Heart right ventricle (tissue), 16 donors: ENCODE data around the gene CEP120. TPM values are rescaled to one million over a fixed set of nuclear protein-coding genes. Genes with fewer than 3 reads are reported as not detected.
"Not testable (repeated sequence)": the region's sequence is repeated elsewhere in the genome, so short reads cannot be mapped to it uniquely, and the experiment has no call there.

ENCODE experiments used
- ATAC-seq, 8 donors: fragments of 200-7000 bp; cut with Tn5 transposase; one replicate each; pipeline ENCODE4 v1.9.1; 2020; ENCODE audit warnings: mild to moderate bottlenecking in 8 of 8, moderate library complexity in 8 of 8, moderate number of reproducible peaks in 1 of 8
- DNase-seq, 2 donors: peaks; one replicate each; pipeline ENCODE4 v3.0.0-alpha.2; 2020
- H3K27ac ChIP-seq, 10 donors: fragments of 200-600 bp; sonication (generic) in 2 of 10; one replicate each; pipeline versions ENCODE4 v1.5.0 to v1.8.0; 2020 to 2022; ENCODE audit warnings: mild to moderate bottlenecking in 3 of 10
- H3K27me3 ChIP-seq, 7 donors: fragments of 200-600 bp; one replicate each; pipeline ENCODE4 v1.8.0; 2021 to 2022; ENCODE audit warnings: mild to moderate bottlenecking in 2 of 7
- H3K36me3 ChIP-seq, 9 donors: fragments of 200-600 bp; sonication (generic) in 1 of 9; one replicate each; pipeline versions ENCODE4 v1.5.0 to v1.8.0; 2020 to 2022; ENCODE audit warnings: mild to moderate bottlenecking in 2 of 9
- H3K4me1 ChIP-seq, 9 donors: fragments of 200-600 bp; sonication (generic) in 1 of 9; one replicate each; pipeline versions ENCODE4 v1.5.0 to v1.8.0; 2020 to 2022; ENCODE audit warnings: mild to moderate bottlenecking in 4 of 9
- H3K4me3 ChIP-seq, 10 donors: fragments of 200-600 bp; sonication (generic) in 2 of 10; one replicate each; pipeline versions ENCODE4 v1.5.0 to v1.8.0; 2020 to 2022; ENCODE audit warnings: mild to moderate bottlenecking in 7 of 10, moderate library complexity in 2 of 10
- H3K9me3 ChIP-seq, 11 donors: fragments of 200-600 bp in 10 of 11; sonication (generic) in 2 of 11; one replicate each; pipeline versions ENCODE4 v1.5.0 to v1.8.0; 2013 to 2022; ENCODE audit warnings: mild to moderate bottlenecking in 2 of 11, control low read depth in 1 of 11, moderate library complexity in 1 of 11
- WGBS, 2 donors: extraction: QIAGEN DNeasy Blood & Tissue Kit; methylation state at CpG; one replicate each; pipeline ENCODE4 v1.1.7; 2013; ENCODE audit warnings: inconsistent platforms in 1 of 2; 5-methylcytosine and 5-hydroxymethylcytosine counted together
- intact Hi-C, 10 donors: fragments of 100-400 bp; cut with DNase I; formaldehyde crosslinking; loops; one replicate each; pipeline versions ENCODE4 v1.11.1 to v1.14.2; 2022
- long read RNA-seq, 3 donors: library from polyadenylated mRNA; unstranded; transcript quantifications; one replicate each; pipeline ENCODE4 v2.0.0, GENCODE V29; 2020 to 2021
- polyA plus RNA-seq, 2 donors: library from polyadenylated mRNA; stranded (reverse); fragments of 200-250 nt; gene quantifications; one replicate each; pipeline ENCODE4 v1.2.3, GENCODE V29; 2013
- total RNA-seq, 10 donors: library from RNA; stranded (reverse); fragmentation: NEBNext Ultra II Directional in 3 of 10; extraction: Animal tissue kit (Norgen Biotek cat#: 25700) in 3 of 10; gene quantifications; one replicate each; pipeline versions ENCODE4 v1.2.1 to v1.2.4, GENCODE V29; 2021 to 2023
- TF ChIP-seq, protein P1 (sequence below), 9 donors: fragments of 200-600 bp; sonication (generic) in 2 of 9; IDR thresholded peaks; one replicate each; pipeline versions ENCODE4 v1.5.0 to v1.8.0; 2021 to 2022; ENCODE audit warnings: antibody characterized with exemption in 9 of 9, mild to moderate bottlenecking in 5 of 9, moderate library complexity in 1 of 9
- donor health status: Arrhythmogenic right ventricular cardiomyopathy.
- donor health status: ischemic (EF 13 %, LVEDD 7.1; RV severe dilation, severe dysfunction).
- donor health status: healthy with polysubstance abuse.
- donor health status: DM: no; HTN: yes; CAD: no.
- donor health status: DM: no; HTN: no; CAD: no.
- donor health status: ischemic (EF 25% LVEDD 6.9; RV normal size, moderate dysfunction).
- donor health status: ischemic (EF 25% LVEDD 5.7; RV mildly dilated, moderate dysfunction).
- donor health status: healthy.
- donor health status: DM: yes; HTN: yes; CAD: no.
- donor health status: Ischemic cardiomyopathy.
- donor health status: ischemic (EF 35%, LVEDD 5.7; RV mildly dilated, moderate dysfunction).
- donor health status: nonischemic (EF 11% LVEDD 7.7; RV severe dilation, severe dysfunction).
- donor health status: DM: yes; HTN: yes; CAD: no.
- donor health status: PGD.
- donor health status: ischemic (EF 29% LVEDD 5.4; RV normal size, mild dysfunction).
- donor health status: nonischemic (EF 23%, LVEDD 6.1; RV moderate dilation, normal function).

The CEP120 gene
- total RNA-seq (10 to 100 TPM in 7 of 10 donors, 1 to 10 TPM in 3; 7.1 to 14.9 (median 11.3) TPM), polyA plus RNA-seq (1 to 10 TPM; 3.4 to 4.5 TPM)
- long read RNA-seq, donor 1, full-length matches to known transcripts = 21 of 29 reads
- long read RNA-seq, donor 1, partial matches to known transcripts = 0 of 29 reads
- long read RNA-seq, donor 1, other reads (novel, unspliced or antisense) = 8 of 29 reads
- long read RNA-seq, donor 2, full-length matches to known transcripts = 25 of 35 reads
- long read RNA-seq, donor 2, partial matches to known transcripts = 4 of 35 reads
- long read RNA-seq, donor 2, other reads (novel, unspliced or antisense) = 6 of 35 reads
- long read RNA-seq, donor 3, full-length matches to known transcripts = 2 of 4 reads
- long read RNA-seq, donor 3, partial matches to known transcripts = 0 of 4 reads
- long read RNA-seq, donor 3, other reads (novel, unspliced or antisense) = 2 of 4 reads

- H3K9me3 ChIP-seq = no peaks in the 10 kb centered on the region
- WGBS, 2 donors = 0 to 1% methylated on average over 47 of the region's 47 CpGs
- peak within 1 kb of the TSS; percentile 69 to 97 (median 90) for H3K4me3 ChIP-seq
- peaks cover 0 to 5% (median 0%) of the 10 kb centered on the region in 9 donors for H3K36me3 ChIP-seq
- peak; percentile 98 for DNase-seq
- peak within 1 kb of the TSS; percentile 66 to 96 (median 90) for H3K27ac ChIP-seq
- H3K4me1 ChIP-seq = peaks cover 0 to 40% (median 18%) of the 10 kb centered on the region in 9 donors
- no peaks in the 10 kb centered on the region for H3K27me3 ChIP-seq
- TF ChIP-seq, protein P1, sequence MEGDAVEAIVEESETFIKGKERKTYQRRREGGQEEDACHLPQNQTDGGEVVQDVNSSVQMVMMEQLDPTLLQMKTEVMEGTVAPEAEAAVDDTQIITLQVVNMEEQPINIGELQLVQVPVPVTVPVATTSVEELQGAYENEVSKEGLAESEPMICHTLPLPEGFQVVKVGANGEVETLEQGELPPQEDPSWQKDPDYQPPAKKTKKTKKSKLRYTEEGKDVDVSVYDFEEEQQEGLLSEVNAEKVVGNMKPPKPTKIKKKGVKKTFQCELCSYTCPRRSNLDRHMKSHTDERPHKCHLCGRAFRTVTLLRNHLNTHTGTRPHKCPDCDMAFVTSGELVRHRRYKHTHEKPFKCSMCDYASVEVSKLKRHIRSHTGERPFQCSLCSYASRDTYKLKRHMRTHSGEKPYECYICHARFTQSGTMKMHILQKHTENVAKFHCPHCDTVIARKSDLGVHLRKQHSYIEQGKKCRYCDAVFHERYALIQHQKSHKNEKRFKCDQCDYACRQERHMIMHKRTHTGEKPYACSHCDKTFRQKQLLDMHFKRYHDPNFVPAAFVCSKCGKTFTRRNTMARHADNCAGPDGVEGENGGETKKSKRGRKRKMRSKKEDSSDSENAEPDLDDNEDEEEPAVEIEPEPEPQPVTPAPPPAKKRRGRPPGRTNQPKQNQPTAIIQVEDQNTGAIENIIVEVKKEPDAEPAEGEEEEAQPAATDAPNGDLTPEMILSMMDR (IDR thresholded peaks at IDR 0.05) = peak; percentile 55 to 95 (median 81)
- intact Hi-C loops = loop anchor here in 9 of 10 donors (1.0 to 10.0 kb wide), 10 partner anchors 81 to 189 kb away; partner anchors contain the start of gene CSNK1G3 (in 3 of the 9)
- peak; percentile 99 to 100 (median 100) for ATAC-seq
These were observed at the start of gene CEP120 for GRCh38 chr5:123423278-123424149. TSS of gene CEP120 (minus strand) at chr5:123423403. CDS start at chr5:123422998, 405 bp downstream.

- Histone ChIP-seq H3K9me3 (peaks cover 0 to 4% (median 0%) of the 10 kb centered on the region in 11 donors), H3K36me3 (no peaks in the 10 kb centered on the region), H3K4me1 (peaks cover 0 to 13% (median 0%) of the 10 kb centered on the region in 9 donors), H3K27me3 (no peaks in the 10 kb centered on the region), H3K4me3 (no peak overlapping the region), H3K27ac (peak overlapping the region in 4 of 10 donors; percentile 25 to 65 (median 44))
- ATAC-seq = peak in 7 of 8 donors; percentile 44 to 97 (median 54)
- intact Hi-C loops = no loop called here
- TF ChIP-seq, protein P1 (IDR thresholded peaks at IDR 0.05) = no peak
- 27 to 41% methylated on average over 8 of the region's 8 CpGs for WGBS, 2 donors
- peak in 1 of 2 donors; percentile 3 for DNase-seq
These were observed 49.1 kb upstream of the CEP120 start for GRCh38 chr5:123472150-123472924.

DNA sequence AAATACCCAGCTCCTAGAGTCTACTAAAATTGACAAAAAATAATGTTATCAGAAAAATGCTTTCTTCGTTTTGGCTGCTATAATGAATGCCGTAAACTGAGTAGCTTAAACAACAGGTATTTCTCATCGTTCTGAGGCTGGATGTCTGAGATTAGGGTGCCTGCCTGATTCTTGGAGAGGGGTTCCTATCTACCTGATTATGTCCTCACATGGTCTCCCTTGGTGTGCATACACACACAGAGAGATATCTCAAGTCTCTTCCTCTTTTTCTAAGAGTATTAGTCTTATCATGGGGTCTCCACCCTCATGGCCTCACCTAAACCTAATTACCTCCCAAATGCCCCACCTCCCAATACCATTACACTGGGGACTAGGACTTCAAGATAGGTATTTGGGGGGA is 48.2 kb upstream of the CEP120 start:
- ATAC-seq = no peak

DNA sequence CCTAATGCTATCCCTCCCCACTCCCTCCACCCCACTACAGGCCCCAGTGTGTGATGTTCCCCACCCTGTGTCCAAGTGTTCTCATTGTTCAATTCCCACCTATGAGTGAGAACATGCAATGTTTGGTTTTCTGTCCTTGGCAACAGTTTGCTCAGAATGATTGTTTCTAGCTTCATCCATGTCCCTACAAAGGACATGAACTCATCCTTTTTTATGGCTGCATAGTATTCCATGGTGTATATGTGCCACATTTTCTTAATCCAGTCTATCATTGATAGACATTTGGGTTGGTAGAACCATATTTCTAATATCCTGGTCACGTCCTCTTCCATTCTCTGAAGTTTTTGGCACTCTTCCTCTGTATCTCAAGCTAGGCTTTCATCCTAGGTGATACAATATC is 43.6 kb upstream of the CEP120 start:
- H3K9me3 ChIP-seq, ATAC-seq, H3K27ac ChIP-seq, H3K27me3 ChIP-seq, DNase-seq, intact Hi-C loops, H3K4me3 ChIP-seq, H3K36me3 ChIP-seq, H3K4me1 ChIP-seq: not testable (repeated sequence)
- WGBS, 2 donors = 84 to 95% methylated on average over 1 of the region's 1 CpG

More for the DNA sequence above, 48.2 kb upstream of the CEP120 start:
- TF ChIP-seq, protein P1 (IDR thresholded peaks at IDR 0.05) = no peak
- Histone ChIP-seq H3K27me3 (no peaks in the 10 kb centered on the region), H3K4me3 (no peak overlapping the region), H3K36me3 (no peaks in the 10 kb centered on the region), H3K9me3 (peaks cover 0 to 5% (median 0%) of the 10 kb centered on the region in 11 donors), H3K27ac (peak overlapping the region in 2 of 10 donors; percentile 25 to 27), H3K4me1 (peaks cover 0 to 13% (median 0%) of the 10 kb centered on the region in 9 donors)
- no peak for DNase-seq
- intact Hi-C loops = no loop called here
- 79 to 84% methylated on average over 3 of the region's 3 CpGs for WGBS, 2 donors
